A673 (cell line): ENCODE measurements around the gene CHCHD6.

Source experiments
- CTCF ChIP-seq: fragments of 300-800, 200-600 bp; sonication (generic); conservative IDR thresholded peaks from 2 replicates; pipeline ENCODE4 v1.5.1; 2017; ENCODE audit warnings: low read depth, mild to moderate bottlenecking, antibody characterized with exemption, low read length, moderate library complexity, mixed read lengths
- EZH2 ChIP-seq: fragments of 200-600 bp; sonication (generic); IDR thresholded peaks from 2 replicates; pipeline ENCODE4 v1.6.1; 2017; ENCODE audit warnings: borderline replicate concordance, low read depth, mild to moderate bottlenecking, mixed read lengths, antibody characterized with exemption, low read length; ENCODE audit not compliant: poor library complexity, severe bottlenecking

GRCh38 chr3:126946405-126946804 is 242.4 kb downstream of the CHCHD6 start:
- TF ChIP-seq CTCF, result no peak
- no peak for TF ChIP-seq EZH2
